ENCODE data around the gene CD300H. TPM values are rescaled to one million over a fixed set of nuclear protein-coding genes. Genes with fewer than 3 reads are reported as not detected.

The CD300H gene
- total RNA-seq, 1 donor from 2014 or later, result not detected

DNA sequence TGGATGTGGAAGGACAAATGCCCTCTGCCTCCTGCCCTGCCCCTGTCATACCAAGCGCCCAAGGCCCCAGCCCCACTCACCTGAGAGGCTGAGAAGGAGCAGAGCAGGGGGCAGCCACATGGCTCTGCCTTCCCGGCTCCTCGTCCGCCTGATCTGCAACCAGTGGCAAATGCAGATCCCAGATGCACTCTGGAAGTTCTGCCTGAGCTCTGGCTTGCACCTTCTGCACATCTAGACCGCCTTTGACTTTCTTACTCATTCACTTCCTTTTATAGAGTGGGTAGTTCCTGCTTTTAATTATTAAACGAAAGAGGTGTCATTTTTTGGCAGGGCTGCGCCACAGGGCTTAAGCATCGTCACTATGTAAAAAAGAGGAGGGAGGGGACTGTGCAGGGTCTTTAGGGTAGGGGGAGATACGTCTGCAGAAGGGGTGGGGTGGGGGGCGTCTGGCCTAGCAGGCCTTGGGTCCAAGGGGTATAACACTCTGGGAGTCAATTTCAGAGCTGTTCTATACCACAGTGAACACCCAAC is 36.0 kb downstream of the CD300H start, which contains the start of gene CD300LB:
Gene CD300LB, minus strand, starts transcription at position 245 of the 531 bp plus-strand sequence. Its CDS starts 125 bp downstream, at position 120.
- Histone ChIP-seq H3K27me3 (ENCODE audit: control insufficient read depth, insufficient read depth, low read length) (no peaks in the 10 kb centered on the region), H3K4me3 (ENCODE audit: low read depth, low read length) (no peak within 1 kb of the TSS), H3K36me3 (ENCODE audit: control insufficient read depth, insufficient read depth, low read length) (no peaks in the 10 kb centered on the region)
- DNase-seq (ENCODE audit: low read depth), result no peak
- TF ChIP-seq, protein P1, sequence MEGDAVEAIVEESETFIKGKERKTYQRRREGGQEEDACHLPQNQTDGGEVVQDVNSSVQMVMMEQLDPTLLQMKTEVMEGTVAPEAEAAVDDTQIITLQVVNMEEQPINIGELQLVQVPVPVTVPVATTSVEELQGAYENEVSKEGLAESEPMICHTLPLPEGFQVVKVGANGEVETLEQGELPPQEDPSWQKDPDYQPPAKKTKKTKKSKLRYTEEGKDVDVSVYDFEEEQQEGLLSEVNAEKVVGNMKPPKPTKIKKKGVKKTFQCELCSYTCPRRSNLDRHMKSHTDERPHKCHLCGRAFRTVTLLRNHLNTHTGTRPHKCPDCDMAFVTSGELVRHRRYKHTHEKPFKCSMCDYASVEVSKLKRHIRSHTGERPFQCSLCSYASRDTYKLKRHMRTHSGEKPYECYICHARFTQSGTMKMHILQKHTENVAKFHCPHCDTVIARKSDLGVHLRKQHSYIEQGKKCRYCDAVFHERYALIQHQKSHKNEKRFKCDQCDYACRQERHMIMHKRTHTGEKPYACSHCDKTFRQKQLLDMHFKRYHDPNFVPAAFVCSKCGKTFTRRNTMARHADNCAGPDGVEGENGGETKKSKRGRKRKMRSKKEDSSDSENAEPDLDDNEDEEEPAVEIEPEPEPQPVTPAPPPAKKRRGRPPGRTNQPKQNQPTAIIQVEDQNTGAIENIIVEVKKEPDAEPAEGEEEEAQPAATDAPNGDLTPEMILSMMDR (IDR thresholded peaks at IDR 0.05; ENCODE audit: insufficient read depth, low read length, poor library complexity, severe bottlenecking), result no peak

DNA sequence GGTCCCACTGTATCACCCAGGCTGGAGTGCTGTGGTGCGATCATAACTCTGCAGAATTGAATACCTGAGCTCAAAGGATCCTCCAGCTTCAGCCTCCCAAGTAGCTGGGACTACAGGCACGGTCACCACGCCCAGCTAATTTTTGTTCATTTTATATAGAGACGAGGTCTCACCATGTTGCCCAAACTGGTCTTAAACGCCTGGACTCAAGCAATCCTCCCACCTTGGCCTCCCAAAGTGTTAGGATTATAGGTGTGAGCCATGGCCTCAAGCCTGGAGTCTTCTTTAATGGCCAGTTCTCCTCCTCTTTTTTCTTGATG is 36.5 kb downstream of the CD300H start:
- Histone ChIP-seq H3K27me3 (ENCODE audit: control insufficient read depth, insufficient read depth, low read length) (no peaks in the 10 kb centered on the region), H3K4me3 (ENCODE audit: low read depth, low read length) (no peak overlapping the region), H3K36me3 (ENCODE audit: control insufficient read depth, insufficient read depth, low read length) (no peaks in the 10 kb centered on the region)
- TF ChIP-seq, protein P1 (IDR thresholded peaks at IDR 0.05; ENCODE audit: insufficient read depth, low read length, poor library complexity, severe bottlenecking), result no peak
- DNase-seq (ENCODE audit: low read depth), result no peak

DNA sequence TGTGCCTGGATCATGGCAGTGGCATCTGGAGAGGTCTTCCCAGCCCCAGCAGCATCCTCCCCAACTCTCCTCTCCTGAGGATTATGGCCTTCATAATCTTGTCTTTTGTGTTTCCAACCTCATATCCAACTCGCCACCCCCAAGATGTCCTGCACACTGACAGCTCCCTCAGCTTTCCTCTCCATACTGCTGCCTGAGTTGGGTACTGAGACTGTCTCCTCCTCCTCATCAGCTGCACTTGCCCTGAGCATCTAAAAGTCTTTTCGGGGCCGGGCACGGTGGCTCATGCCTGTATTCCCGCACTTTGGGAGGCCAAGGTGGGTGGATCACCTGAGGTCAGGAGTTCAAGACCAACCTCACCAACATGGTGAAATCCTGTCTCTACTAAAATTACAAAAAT is 38.1 kb downstream of the CD300H start:
- H3K36me3 ChIP-seq (ENCODE audit: control insufficient read depth, insufficient read depth, low read length), result no peaks in the 10 kb centered on the region
- no peaks in the 10 kb centered on the region for H3K27me3 ChIP-seq (ENCODE audit: control insufficient read depth, insufficient read depth, low read length)
- TF ChIP-seq, protein P1 (IDR thresholded peaks at IDR 0.05; ENCODE audit: insufficient read depth, low read length, poor library complexity, severe bottlenecking), result no peak
- no peak for DNase-seq (ENCODE audit: low read depth)
- no peak overlapping the region for H3K4me3 ChIP-seq (ENCODE audit: low read depth, low read length)

DNA sequence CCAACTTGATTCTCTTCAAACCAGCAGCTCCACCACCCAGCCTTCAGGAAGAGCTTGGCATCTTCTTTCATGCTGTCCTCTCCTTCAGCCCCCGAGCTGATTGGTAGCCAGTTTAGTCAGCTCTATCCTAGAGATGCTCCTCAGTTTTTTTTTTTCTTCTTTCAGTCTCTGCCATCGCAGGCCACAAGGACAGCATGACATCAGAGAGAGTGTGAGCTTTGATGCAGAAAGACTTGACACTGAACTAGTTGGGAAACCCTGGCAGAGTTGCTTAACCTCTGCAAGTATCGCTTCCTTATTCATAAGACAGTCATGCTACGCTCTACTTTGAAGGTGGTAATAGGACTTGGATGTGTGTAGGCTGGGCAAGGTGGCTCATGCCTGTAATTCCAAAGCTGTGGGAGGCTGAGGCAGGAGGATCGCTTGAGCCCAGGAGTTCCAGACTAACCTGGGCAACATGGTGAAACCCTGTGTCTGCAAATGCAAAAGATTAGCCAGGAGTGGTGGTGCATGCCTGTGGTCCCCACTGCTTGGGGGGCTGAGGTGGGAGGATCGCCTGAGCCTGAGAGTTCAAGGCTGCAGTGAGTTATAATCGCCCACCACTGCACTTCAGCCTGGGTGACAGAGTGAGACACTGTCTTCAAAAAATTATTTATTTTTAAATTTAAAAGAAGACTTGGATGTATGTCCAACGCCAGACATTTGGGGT is 38.7 kb downstream of the CD300H start:
- DNase-seq (ENCODE audit: low read depth), result no peak
- Histone ChIP-seq H3K4me3 (ENCODE audit: low read depth, low read length) (no peak overlapping the region), H3K36me3 (ENCODE audit: control insufficient read depth, insufficient read depth, low read length) (no peaks in the 10 kb centered on the region), H3K27me3 (ENCODE audit: control insufficient read depth, insufficient read depth, low read length) (no peaks in the 10 kb centered on the region)
- TF ChIP-seq, protein P1 (IDR thresholded peaks at IDR 0.05; ENCODE audit: insufficient read depth, low read length, poor library complexity, severe bottlenecking), result no peak

DNA sequence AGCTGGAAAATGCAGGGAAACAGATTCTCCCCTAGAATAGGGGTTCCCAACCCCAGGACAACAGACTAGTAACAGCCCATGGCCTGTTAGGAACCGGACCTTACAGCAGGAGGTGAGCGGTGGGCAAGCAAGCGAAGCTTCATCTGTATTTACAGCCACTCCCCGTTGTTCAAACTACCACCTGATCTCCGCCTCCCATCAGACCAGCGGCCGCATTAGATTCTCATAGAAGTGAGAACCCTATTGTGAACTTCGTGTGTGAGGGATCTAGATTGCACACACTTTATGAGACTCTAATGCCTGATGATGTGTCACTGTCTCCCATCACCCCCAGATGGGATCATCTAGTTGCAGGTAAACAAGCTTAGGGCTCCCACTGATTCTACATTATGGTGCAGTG is 39.6 kb downstream of the CD300H start:
- Histone ChIP-seq H3K27me3 (ENCODE audit: control insufficient read depth, insufficient read depth, low read length) (no peaks in the 10 kb centered on the region), H3K36me3 (ENCODE audit: control insufficient read depth, insufficient read depth, low read length) (no peaks in the 10 kb centered on the region), H3K4me3 (ENCODE audit: low read depth, low read length) (no peak overlapping the region)
- TF ChIP-seq, protein P1 (IDR thresholded peaks at IDR 0.05; ENCODE audit: insufficient read depth, low read length, poor library complexity, severe bottlenecking), result no peak
- no peak for DNase-seq (ENCODE audit: low read depth)

DNA sequence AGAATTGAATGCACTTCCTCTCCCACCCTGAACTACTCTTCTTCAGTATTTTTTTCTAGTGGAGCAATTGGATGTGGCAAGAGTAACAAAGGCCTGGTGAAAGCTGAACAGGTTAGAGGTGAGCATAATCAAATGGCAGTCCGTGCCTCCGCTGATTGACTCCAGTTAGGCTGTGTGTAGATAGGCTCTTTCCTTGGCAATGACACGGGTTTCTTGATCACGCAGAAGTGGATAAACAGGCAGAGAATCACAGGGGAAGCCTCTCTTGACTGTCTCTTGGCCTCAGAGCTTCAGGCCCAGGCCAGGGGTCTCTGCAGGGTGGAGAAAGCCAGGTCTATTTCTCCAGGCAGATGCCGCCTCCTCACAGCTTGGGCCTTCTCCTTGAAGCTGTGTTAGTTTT is 40.2 kb downstream of the CD300H start:
- Histone ChIP-seq H3K36me3 (ENCODE audit: control insufficient read depth, insufficient read depth, low read length) (no peaks in the 10 kb centered on the region), H3K27me3 (ENCODE audit: control insufficient read depth, insufficient read depth, low read length) (no peaks in the 10 kb centered on the region), H3K4me3 (ENCODE audit: low read depth, low read length) (no peak overlapping the region)
- DNase-seq (ENCODE audit: low read depth), result no peak
- TF ChIP-seq, protein P1 (IDR thresholded peaks at IDR 0.05; ENCODE audit: insufficient read depth, low read length, poor library complexity, severe bottlenecking), result no peak
